Astrocyte of the hippocampus (primary cell): ENCODE data around the gene ACSS1.
A peak's percentile ranks its signal among the peaks of the same experiment; 100 is the strongest.
"Not testable (repeated sequence)": the region's sequence is repeated elsewhere in the genome, so short reads cannot be mapped to it uniquely, and the experiment has no call there.

Source experiments
- DNase-seq: peaks from one replicate; pipeline ENCODE4 v3.0.0; 2011; ENCODE audit warnings: low read depth, low spot score

Gene ACSS1

DNA sequence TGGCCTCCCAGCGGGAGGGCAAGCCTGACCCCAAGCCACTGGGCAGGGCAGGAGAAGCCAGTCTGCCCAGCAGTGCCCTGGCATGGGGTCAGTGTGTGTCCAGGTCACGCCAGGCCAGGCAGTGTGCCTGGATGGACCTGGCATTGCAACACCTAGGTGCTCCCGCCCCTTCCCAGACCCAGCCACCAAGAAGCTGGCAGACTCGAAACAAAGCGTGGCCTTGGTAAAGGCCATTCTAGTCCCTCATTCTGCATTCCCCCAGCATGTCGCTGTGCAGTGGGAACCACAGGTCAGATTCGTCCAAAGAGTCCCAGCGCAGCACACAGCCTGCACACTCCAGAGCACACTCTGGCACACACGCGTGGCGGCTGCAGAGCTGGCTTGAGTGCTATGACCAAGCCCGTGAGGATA is 46.1 kb downstream of the ACSS1 start:
- DNase-seq, result no peak

DNA sequence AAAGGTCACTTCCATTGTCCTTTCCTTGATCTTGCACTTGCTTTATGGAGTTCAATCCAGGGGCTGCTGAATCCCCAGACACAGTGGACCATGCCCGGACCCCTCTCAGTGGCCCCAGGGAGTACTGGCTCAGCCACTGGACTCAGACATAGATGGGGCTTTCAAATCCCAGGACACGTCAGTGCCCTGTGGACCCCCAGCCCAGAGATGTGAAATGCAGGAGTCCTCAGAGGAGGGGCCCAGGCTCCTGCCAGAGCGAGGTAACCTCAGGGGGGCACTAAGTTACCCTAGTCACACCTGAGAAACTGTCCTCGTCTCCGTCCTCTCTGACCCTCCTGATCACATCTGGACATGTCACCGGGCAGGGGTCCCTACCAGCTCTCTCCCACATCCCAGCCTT is 46.7 kb downstream of the ACSS1 start:
- DNase-seq, result no peak

DNA sequence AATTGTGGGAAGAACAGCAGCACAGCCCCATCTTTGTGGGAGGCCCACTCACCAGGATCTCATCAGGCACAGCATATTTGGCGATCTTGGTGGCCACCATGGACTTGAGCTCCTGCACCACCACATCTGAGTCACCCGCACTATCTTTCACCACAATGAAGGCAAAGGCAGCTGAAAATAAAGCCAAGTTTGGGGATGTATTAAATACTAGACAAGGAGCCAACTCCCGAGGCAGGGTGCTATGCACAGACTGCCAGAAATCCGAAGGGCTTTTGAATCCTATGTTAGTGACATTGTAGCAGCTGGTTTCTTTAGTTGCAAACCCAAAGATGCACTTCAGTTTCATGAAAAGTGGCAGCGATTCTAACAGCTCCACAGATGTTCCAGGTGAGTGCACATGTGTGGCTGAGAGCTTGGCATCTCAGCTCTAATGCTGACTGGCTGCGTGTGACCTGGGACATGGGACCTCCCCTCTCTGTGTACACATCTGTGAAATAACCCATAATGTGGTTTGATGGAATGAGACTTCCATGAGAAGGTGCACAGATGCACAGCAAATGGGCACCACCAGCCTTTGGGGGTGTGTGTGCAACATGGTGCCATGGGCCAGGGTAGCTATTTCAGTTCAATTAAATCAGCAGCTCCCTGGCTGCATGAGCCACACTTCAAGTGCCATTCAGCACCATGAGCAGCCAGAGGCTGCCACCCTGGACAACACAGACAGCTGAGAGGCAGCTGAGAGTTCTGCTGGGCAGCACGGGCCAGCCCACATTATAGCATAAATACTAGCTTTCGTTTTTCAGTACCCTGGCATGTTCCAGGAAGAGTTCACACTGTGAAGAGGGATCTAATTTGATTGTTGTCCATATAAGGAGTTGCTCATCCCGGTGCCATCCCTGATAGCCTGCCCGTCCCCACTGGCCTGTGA is 48.5 kb downstream of the ACSS1 start:
- DNase-seq, result peak; percentile 45

DNA sequence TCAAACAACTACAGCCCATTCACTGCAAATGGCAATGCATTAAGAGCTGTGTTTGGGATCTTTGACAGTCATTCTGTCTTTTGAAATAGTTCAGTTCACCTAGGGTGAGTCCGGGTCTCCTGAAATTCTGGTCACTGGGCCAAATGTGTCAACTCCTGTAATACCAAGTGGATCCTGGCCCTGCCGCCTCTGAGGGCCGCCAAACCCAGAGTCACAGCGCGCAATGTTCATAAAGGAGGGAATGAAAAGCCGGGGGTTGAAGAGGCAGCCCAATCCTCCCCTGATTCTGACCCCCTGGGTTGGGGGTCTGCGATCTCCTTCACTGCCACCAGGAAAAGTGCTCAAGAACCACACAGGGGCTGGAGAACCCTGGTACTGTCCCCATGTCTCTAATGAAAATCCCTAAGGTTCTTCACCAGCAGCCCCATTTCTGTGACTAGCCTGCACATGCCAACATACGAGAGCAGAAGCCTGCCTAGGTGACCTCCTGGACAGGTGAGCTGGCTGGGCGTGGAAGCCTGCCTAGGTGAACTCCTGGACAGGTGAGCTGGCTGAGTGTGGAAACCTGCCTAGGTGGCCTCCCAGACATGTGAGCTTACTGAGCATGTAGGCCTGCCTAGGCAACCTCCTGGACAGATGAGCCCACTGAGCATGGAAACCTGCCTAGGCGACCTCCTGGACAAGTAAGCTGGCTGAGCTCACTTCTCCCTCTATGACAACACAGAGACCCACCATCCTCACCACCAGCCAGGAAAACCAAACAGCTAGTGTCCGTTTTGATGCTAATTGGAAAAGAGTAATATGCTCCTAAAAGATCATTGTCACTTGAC is 49.3 kb downstream of the ACSS1 start:
- no peak for DNase-seq

DNA sequence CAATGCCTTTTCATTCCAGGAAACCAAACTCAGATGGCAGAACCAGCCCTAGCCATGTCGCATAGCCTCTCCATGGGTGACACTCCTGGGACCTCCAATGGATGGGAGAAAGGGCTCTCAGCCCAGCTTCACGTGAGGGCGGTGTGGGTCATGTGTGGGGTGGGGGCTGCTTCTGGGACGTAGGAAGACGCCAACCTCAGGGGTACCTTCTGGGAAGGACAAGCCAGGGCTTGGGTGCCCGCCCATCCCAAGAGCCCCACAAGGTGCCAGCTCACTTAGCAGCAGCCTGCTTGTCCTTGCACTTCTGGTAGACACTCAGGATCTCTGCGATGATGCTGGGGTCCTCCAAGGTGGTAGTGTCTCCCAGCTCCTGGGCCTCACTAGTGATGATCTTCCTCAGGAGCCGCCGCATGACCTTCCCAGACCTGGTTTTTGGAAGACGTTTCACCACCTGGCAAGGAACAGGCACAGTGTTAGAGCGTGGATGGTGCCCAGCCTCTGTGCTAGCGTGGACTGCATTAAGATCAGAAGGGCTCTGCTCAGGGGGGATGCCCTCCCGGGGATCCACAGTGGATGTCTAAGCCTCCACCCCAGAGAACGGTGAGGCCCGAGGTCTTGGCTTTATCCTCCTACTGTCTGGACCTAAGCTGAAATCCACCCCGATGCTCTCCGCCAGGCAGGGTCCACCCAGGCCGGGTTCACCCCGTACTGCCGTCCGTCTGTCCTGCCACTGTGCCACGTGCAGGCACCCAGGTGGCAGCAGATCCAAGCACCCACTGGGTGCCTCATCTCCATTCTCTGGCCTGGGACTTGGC is 50.2 kb downstream of the ACSS1 start:
- DNase-seq, result no peak

DNA sequence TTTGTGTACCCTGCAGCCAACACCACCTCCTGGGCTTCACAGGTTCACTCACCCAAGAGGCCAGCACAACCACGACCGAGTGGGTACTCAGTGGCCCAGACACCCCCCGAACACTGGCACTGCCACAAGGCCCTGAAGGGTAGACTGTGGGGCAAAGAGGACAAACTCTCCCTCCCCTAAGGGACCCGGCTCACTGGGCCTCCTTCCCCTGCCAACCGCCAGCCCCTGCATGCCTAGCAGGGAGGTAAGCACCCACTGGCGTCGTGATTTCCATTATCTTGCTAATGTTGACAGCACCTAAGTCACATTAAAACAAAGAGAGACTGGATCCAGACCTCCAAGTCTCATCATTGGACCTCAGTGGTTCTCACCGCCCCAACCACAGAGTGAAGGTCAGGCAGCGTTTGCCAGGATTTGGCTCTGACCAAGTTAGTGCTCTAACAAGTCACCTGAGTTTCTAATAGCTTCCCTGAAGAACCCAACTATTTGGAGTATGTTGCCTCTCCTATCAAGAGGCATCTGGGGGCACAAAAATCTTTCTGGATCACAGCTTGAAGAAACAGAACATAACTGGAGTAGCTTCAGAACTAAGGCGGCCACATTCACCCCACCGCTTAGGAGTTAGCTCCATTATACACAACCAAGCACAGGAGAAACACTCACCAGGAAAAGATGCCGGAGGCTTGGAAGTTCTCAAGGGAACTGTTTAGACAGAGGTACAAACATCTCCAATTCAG is 51.3 kb downstream of the ACSS1 start:
- DNase-seq, result no peak

DNA sequence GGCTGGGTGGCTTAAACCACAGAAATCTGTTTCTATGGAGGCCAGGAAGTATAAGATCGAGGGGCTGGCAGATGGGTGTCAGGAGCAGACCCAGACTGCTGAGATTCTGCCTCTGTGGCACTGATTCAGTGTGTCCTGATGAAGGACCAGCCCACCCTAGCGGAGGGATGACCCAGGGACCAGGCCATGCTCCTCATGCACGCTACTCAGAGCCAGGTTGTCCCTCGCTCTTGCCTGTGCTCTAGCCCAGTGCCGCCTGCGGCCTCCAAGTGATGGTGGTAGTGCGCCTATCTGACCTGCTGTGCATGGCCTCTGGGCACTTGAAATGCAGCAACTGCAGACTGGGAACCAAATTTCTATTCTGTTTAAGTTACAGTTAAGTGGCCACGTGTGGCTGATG is 52.3 kb downstream of the ACSS1 start:
- DNase-seq, result no peak

DNA sequence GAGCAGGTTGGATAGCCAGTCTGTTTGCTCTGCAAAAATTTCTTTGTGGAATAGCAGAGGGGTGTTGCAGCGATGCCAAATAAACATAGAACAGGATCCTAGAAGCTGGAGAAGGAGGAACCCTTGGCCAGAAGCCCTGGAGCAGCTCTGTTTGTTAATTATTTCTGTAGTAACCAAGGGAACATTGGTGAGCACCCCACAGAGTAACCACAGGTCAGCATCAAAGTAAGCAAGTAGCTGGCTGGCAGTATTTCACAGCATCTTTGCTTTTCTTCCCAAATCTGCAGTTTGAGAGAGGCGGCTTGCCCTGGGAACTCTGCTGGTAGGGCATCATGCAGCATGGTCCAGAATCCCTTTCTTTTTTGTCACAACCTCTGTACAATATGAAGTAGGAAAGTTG is 52.7 kb downstream of the ACSS1 start:
- DNase-seq, result peak; percentile 75

DNA sequence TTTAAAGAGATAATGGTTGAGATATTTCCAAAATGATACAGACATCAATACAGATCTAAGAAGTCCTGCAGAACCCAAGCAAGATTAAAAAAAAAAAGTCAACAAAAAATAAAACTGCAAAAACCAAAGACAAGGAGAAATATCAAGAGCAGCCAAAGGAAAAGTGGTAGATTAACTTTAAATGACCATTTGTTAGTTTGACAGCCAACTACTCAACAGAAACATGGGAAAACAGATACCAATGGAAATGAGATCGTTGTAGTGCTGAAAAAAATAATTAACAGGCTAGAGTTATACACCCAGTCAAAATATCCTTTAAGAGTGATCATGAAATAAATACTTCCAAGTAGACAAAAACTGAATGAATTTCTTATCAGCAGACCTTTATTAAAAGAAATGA is 54.9 kb downstream of the ACSS1 start:
- DNase-seq, result no peak

DNA sequence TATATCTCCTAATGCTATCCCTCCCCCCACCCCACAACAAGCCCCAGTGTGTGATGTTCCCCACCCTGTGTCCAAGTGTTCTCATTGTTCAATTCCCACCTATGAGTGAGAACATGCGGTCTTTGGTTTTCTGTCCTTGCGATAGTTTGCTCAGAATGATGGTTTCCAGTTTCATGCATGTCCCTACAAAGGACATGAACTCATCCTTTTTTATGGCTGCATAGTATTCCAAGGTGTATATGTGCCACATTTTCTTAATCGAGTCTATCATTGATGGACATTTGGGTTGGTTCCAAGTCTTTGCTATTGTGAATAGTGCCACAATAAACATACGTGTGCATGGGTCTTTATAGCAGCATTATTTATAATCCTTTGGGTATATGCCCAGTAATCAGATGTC is 56.6 kb downstream of the ACSS1 start:
- not testable (repeated sequence) for DNase-seq

DNA sequence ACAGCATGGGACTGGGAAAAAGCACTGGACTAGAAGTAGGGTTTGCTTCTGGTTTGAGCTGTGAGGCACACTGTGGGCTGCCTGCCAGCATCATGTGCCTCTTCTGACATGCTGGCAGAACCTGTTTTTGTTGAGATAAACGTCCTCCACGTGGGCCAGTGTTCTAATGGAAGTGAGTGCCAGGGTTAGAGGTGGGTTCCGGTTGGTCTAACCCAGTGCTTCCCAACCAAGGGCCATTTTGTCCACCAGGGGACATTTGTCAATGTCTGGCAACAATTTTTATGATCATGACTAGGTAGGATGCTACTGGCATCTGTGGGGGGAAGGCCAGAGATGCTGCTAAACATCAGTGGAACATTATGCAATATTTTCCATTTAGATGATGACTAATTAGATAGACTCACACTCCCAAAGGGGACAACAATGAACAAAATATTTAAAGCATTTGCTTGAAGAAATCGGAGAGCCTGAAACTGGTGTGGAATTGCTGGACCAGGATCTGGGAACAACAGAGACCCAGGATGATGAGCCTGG is 57.6 kb downstream of the ACSS1 start:
- peak; percentile 61 for DNase-seq

DNA sequence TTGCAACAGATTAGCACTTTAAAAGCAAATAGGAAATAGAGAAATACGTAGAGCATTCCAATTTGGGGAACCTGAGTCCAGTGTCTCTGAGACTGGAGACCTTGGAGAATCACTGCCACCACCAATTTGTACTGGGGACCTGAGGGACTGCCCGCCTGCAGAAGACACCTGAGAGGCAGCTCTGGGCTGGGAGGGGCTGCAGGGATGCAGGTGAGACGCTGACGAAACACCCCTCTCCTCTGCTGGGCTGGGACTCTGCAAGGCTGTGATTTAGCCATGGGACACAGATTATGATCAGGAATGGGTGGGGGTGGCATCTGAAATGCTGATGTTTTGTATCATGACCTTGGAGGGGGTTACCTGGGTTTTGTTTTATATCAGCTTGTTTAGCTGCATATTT is 58.4 kb downstream of the ACSS1 start:
- no peak for DNase-seq

DNA sequence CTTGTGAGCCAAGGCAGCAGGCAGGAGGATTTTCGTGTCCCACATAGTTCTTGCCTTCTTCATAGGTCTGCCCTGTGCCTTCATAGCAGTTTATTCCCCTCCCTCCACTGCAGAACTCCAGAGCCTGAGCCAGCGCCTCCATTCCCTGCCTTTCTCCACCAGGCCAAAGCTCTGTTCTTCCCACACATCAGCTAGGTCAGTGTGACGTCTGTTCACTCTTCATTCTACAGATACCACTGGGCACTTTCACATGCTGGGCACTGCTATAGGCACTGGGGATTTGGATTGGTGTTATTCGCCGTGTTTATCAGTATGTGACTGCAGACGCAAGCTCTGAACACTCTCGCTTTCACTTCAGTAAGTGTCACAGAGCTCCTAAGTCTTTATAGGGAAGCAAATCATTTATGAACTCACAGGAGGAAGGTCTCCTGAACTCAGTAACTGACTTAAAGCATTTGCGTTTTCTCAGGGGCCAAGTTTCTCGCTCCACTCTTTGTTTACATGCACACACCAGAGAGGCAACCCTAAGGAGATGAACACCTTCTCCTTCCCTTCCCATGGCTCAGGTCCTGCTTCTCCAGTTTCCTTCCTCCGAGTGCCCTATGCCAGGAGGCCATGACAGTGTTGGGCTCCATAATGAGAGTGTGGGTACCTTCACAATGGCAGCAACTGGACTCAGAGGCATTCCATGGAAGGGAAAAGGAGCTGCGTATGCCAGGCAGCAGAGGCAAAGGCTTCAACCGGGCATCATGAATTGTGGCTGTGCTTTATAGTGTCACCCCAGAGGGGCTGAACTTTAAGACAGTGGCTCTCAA is 59.1 kb downstream of the ACSS1 start:
- DNase-seq, result no peak

DNA sequence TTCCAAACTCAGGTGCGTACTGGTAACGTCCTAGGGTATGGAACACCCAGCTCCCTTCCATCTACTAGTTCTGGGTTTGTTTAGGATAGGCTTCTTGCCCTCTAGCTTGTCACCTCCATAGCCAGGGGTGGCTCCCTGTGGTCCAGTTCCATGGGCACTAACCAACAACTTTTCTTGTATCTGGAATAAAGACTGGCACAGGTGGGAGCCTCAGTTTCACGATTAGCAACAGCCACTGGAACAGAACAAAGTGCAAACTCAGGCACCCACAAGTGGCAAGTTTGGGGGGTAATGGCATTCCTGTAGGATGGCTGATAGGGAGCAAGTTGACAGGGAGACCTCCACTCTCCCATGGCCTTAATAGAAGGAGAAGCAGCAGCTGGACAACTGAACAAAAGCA is 59.8 kb downstream of the ACSS1 start:
- DNase-seq, result no peak

DNA sequence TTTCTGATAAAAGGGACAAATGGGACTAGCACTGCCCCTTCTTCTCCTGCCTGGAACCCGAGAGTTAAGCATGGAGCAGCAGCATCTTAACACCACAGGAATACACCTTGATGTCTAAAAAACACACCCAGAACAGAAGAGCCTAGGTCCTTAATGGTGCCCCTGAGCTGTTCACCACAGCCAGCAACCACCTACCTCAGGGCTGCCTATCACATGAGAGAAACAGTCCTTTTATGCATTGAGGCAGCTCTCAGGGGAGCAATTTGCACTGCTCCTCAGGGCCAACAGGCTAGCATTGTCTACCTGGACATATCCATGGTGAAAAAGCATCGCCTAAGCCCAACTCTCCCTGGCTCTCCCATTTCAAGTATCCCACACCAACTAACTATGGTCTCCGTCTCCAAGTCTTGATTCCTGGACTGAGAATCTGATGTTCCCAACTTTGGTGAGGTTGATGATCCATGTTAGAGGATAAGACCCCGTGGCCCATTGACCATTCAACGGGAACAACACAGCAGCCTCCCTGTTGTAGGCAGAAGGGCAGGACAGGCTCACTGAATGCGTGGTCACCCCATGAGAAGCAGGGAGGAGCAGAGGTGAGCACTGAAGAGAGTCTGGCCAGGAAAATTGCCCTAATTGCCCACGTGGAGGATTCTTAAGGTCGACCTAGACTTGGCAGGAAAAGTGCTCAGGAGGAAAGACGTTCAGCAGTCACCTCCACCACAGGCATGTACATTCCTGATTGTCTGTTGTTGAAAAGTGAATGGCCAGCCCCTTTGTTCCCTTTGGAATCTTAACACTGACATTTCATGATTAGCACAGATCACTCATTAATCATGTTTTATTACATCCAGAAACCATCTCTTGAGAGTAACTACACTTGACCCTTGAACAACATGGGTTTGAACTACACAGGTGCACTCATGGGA is 61.2 kb downstream of the ACSS1 start:
- DNase-seq, result no peak

DNA sequence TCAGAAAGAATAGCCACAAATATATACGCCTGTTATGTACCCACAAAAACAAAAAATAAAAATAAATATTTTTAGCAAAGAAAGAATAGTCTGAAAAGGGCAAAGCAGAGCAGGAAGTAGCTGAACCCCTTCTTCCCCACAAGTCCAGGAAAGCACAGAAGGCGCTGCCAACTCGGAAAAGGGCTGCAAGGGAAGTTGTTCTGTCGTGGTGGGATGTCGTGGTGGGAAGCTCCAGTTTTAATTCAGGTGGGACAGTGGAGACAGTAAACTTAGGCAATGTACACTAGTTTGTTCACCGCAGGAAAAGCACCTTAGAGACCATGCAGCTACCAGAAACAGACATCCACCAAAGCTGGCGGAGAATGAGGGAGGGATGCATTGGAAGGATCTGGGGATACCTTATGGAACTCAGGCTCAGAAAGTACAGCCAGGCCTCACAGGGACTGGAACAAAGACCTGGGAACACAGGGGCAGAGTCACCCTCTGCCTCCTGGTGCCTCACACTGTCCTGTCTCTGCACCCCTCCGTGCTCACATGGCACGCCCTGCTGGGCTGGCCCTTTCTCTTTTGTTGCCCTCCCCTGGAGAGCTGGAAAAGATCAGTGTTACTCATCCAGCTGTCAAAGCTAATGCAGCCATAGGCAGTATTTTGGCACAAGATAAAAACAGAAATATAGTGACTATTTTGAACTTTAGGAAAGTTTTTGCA is 62.0 kb downstream of the ACSS1 start:
- no peak for DNase-seq

DNA sequence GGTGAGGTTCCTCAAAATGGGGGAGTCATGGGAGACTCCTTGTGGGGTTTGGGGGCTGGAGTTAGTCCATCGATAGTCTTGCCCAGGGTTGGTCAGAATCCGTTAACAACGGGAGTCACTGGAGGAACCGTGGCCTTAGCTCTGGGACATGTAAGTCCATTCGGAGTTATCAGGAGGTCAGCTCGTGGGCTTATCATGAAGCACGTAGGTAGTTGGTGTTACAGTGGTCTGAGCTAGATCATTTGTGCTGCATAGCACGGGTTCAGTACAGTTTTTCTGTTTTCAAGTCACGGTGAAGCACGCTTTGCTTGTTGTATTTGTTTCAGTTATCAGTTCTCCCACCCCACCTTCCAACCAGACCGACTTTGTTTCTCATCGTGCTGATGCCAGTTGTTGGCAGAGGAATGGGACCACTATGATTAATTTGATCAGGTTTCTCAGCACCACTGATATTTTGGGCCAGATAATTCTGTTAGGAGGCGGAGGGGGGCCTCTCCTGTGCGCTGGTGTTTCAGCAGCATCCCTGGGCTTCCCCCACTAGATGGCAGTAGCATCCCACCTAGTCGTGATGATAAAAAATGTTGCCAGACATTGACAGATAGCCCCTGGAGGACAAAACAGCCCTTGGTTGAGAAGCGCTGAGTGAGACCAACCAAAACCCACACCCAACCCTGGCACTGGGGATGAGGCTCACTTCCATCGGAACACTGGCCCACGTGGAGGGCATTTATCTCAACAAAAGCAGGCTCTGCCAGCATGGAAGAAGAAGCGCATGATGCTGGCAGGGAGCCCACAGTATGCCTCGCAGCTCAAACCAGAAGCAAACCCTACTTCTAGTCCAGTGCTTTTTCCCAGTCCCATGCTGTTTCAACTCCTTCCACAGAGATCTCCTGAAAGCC is 63.2 kb downstream of the ACSS1 start:
- peak; percentile 90 for DNase-seq

DNA sequence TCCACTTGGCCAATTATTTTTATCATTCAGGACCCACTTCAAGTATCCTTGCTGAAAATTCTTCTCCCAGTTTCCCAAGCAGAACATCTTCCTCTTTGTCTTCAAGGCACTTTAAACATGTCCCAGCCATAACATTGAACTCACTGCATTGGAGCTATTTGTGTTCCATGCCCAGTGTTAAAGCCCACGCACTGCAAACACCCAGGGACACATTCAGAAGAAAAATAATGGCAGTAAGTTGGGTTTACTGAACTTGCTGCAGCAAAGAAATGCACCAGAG is 63.8 kb downstream of the ACSS1 start:
- DNase-seq, result no peak
